GM12865 (cell line): ENCODE measurements around the gene CCT8.

Source experiments
- DNase-seq: peaks from one replicate; pipeline ENCODE4 v3.0.0; 2010; ENCODE audit warnings: low read depth
- H3K4me3 ChIP-seq: 2 replicates; pipeline ENCODE4 v1.5.1; 2011; ENCODE audit warnings: mild to moderate bottlenecking, low read depth, low read length, control low read depth
- CTCF ChIP-seq: IDR thresholded peaks from 2 replicates; pipeline ENCODE4 v1.5.1; 2011; ENCODE audit warnings: low read length, control low read depth, low read depth, inconsistent platforms; ENCODE audit not compliant: insufficient read depth; ENCODE audit errors: missing control alignments

Gene CCT8

GRCh38 chr21:29056538-29057050 lies 16.9 kb downstream of the CCT8 start:
- DNase-seq: no peak
- no peak overlapping the region for H3K4me3 ChIP-seq
- no peak for TF ChIP-seq CTCF

GRCh38 chr21:29056005-29056404 lies 17.4 kb downstream of the CCT8 start:
- TF ChIP-seq CTCF: no peak
- no peak for DNase-seq
- H3K4me3 ChIP-seq: no peak overlapping the region

GRCh38 chr21:29055080-29055479 lies 18.4 kb downstream of the CCT8 start:
- TF ChIP-seq CTCF: no peak
- no peak overlapping the region for H3K4me3 ChIP-seq
- no peak for DNase-seq

- TF ChIP-seq CTCF: no peak
- DNase-seq: no peak
Measured at GRCh38 chr21:29053656-29054055, 19.8 kb downstream of the CCT8 start.

GRCh38 chr21:29053011-29053553 lies 20.4 kb downstream of the CCT8 start:
- no peak for TF ChIP-seq CTCF
- no peak overlapping the region for H3K4me3 ChIP-seq
- DNase-seq: no peak

More at GRCh38 chr21:29053656-29054055, 19.8 kb downstream of the CCT8 start:
- no peak overlapping the region for H3K4me3 ChIP-seq

GRCh38 chr21:29052224-29052623 lies 21.2 kb downstream of the CCT8 start:
- no peak for DNase-seq
- no peak for TF ChIP-seq CTCF
- H3K4me3 ChIP-seq: no peak overlapping the region

GRCh38 chr21:29034678-29035077 lies 38.8 kb downstream of the CCT8 start:
- TF ChIP-seq CTCF: no peak
- DNase-seq: no peak
- no peak overlapping the region for H3K4me3 ChIP-seq
